Neuronal stem cell (in vitro differentiated cells): Measurements from ENCODE around the gene CENPW.
A peak's percentile ranks its signal among the peaks of the same experiment; 100 is the strongest.

Source experiments
- DNase-seq: peaks from one replicate; pipeline ENCODE4 v3.0.0-alpha.2; 2013; ENCODE audit warnings: low spot score
- H2AFZ ChIP-seq: one replicate; pipeline ENCODE4 v1.6.1; 2013; ENCODE audit warnings: mild to moderate bottlenecking, low read length, inconsistent platforms
- H2AK5ac ChIP-seq: 2 replicates; pipeline ENCODE4 v1.6.1; 2013; ENCODE audit warnings: low read depth, mild to moderate bottlenecking, inconsistent platforms, low read length, moderate library complexity, mixed read lengths
- H2BK120ac ChIP-seq: 2 replicates; pipeline ENCODE4 v1.6.1; 2013; ENCODE audit warnings: low read depth, mild to moderate bottlenecking, inconsistent platforms, low read length, moderate library complexity, mixed read lengths
- H2BK12ac ChIP-seq: one replicate; pipeline ENCODE4 v1.6.1; 2013; ENCODE audit warnings: low read length, inconsistent platforms
- H2BK15ac ChIP-seq: 2 replicates; pipeline ENCODE4 v1.6.1; 2013; ENCODE audit warnings: mild to moderate bottlenecking, low read length, inconsistent platforms, mixed read lengths
- H2BK5ac ChIP-seq: one replicate; pipeline ENCODE4 v1.6.1; 2013; ENCODE audit warnings: inconsistent platforms, mild to moderate bottlenecking, low read length, moderate library complexity
- H3K14ac ChIP-seq: one replicate; pipeline ENCODE4 v1.6.1; 2013; ENCODE audit warnings: low read length, inconsistent platforms
- H3K18ac ChIP-seq: 2 replicates; pipeline ENCODE4 v1.6.1; 2013; ENCODE audit warnings: low read length, inconsistent platforms
- H3K23ac ChIP-seq: 2 replicates; pipeline ENCODE4 v1.6.1; 2013; ENCODE audit warnings: low read depth, mild to moderate bottlenecking, mixed read lengths, low read length, inconsistent platforms; ENCODE audit not compliant: poor library complexity
- H3K27ac ChIP-seq: replicated peaks from 3 replicates; pipeline ENCODE4 v1.5.1; 2013; ENCODE audit warnings: low read length, inconsistent platforms
- H3K27me3 ChIP-seq, 3 experiments: 2 replicates each; pipeline ENCODE4 v1.6.1; 2013; ENCODE audit warnings: low read length in 3 of 3, mild to moderate bottlenecking in 2 of 3, inconsistent platforms in 1 of 3, low read depth in 1 of 3, mixed read lengths in 1 of 3, moderate library complexity in 1 of 3; ENCODE audit not compliant: control insufficient read depth in 3 of 3, insufficient read depth in 3 of 3
- H3K36me3 ChIP-seq, 2 donors: replicated peaks in 1 of 2; 2 replicates each; pipeline ENCODE4 v1.6.1; 2013; ENCODE audit warnings: low read length in 2 of 2; ENCODE audit not compliant: control insufficient read depth in 2 of 2, insufficient read depth in 2 of 2
- H3K4ac ChIP-seq: 2 replicates; pipeline ENCODE4 v1.6.1; 2013; ENCODE audit warnings: inconsistent platforms, mild to moderate bottlenecking, low read length, moderate library complexity
- H3K4me1 ChIP-seq, 2 donors: 1 replicate in 1 of 2; 2 replicates in 1 of 2; pipeline ENCODE4 v1.6.1; 2013; ENCODE audit warnings: low read length in 2 of 2, low read depth in 1 of 2; ENCODE audit not compliant: control insufficient read depth in 2 of 2, insufficient read depth in 1 of 2
- H3K4me2 ChIP-seq: one replicate; pipeline ENCODE4 v1.6.1; 2013; ENCODE audit warnings: mild to moderate bottlenecking, low read length, inconsistent platforms; ENCODE audit not compliant: insufficient read depth, poor library complexity, severe bottlenecking
- H3K4me3 ChIP-seq, 2 donors: 2 replicates each; pipeline ENCODE4 v1.5.1; 2013; ENCODE audit warnings: low read length in 2 of 2, mild to moderate bottlenecking in 2 of 2, inconsistent platforms in 1 of 2, moderate library complexity in 1 of 2
- H3K79me1 ChIP-seq: one replicate; pipeline ENCODE4 v1.6.1; 2013; ENCODE audit warnings: low read depth, mild to moderate bottlenecking, inconsistent platforms, low read length, moderate library complexity
- H3K9ac ChIP-seq: one replicate; pipeline ENCODE4 v1.6.1; 2013; ENCODE audit warnings: mild to moderate bottlenecking, low read depth, low read length, inconsistent platforms; ENCODE audit not compliant: poor library complexity
- H3K9me3 ChIP-seq, 2 donors: replicated peaks in 1 of 2; 2 replicates each; pipeline versions ENCODE3 to v1.6.1; 2013; ENCODE audit warnings: low read length in 2 of 2, mild to moderate bottlenecking in 2 of 2, inconsistent platforms in 1 of 2, low read depth in 1 of 2, mixed read lengths in 1 of 2, moderate library complexity in 1 of 2; ENCODE audit not compliant: control insufficient read depth in 2 of 2, insufficient read depth in 1 of 2
- H4K8ac ChIP-seq: one replicate; pipeline ENCODE4 v1.6.1; 2013; ENCODE audit warnings: low read depth, mild to moderate bottlenecking, inconsistent platforms, low read length, moderate library complexity
- H4K91ac ChIP-seq: one replicate; pipeline ENCODE4 v1.6.1; 2013; ENCODE audit warnings: low read length, low read depth, mild to moderate bottlenecking, inconsistent platforms; ENCODE audit not compliant: poor library complexity
- WGBS, 2 donors: extraction: QIAGEN DNeasy Blood & Tissue Kit; methylation state at CpG; one replicate each; pipeline ENCODE4 v1.1.7; 2013; ENCODE audit warnings: missing lambda C conversion rate in 2 of 2, mixed read lengths in 1 of 2; ENCODE audit not compliant: insufficient read length in 2 of 2, insufficient replicate concordance in 1 of 2; ENCODE audit errors: extremely low coverage in 2 of 2; 5-methylcytosine and 5-hydroxymethylcytosine counted together

Gene CENPW

DNA sequence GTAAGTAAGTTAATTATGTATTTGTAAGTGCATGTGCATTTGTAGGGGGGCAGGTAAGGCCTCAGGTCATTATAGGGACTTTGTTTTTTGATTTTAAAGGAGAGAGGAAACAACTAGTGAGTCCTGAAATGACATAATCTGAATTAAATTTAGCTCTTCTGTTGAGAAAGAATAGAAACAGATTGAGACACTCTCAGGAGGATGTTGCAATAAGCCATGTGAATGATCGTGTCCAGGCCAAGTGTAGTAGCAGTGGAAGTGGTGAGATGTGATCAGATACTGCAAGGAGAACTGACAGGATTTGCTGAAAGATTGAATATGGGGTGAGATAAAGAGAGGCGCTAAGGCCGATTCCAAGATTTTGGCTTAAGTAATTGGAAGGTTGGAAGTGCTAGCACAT lies 2.6 kb upstream of the CENPW start:
- Histone ChIP-seq H3K9me3 (no peaks in the 10 kb centered on the region), H3K9ac (no peak overlapping the region), H2BK120ac (no peak overlapping the region), H2AK5ac (no peak overlapping the region), H3K79me1 (no peaks in the 10 kb centered on the region), H3K36me3 (no peaks in the 10 kb centered on the region), H3K27ac (no peak overlapping the region), H2BK5ac (no peak overlapping the region), H3K14ac (no peak overlapping the region), H3K23ac (no peak overlapping the region), H2BK12ac (no peak overlapping the region), H3K4me2 (no peak overlapping the region), H3K4me3 (no peak overlapping the region), H2BK15ac (no peak overlapping the region), H3K18ac (no peak overlapping the region), H3K27me3 (no peaks in the 10 kb centered on the region), H3K4ac (no peak overlapping the region), H3K4me1 (peaks cover 5% of the 10 kb centered on the region in 2 donors), H4K8ac (no peak overlapping the region), H4K91ac (no peak overlapping the region), H2AFZ (no peak overlapping the region)
- no CpG with 5 or more reads among the region's 3 CpGs for WGBS, 2 donors
- DNase-seq, result no peak

DNA sequence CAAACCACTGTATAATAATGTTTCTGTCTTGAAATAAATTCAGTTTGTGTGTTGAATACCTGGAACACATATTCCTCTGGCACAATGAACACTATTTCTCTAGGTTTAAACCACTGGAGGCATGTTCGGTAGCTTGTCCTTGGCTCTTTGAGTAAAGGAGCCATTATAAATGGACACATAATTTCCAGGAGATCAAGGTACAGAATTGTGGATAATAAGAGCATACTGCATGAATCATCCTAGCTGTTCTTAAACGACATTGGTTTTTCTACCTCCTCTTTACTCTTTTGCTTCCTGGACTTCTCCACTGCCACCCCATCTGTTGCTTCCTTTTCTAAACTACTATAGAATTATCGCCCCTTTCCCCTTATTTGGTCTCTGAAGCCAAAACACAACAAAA lies 1.2 kb downstream of the CENPW start:
- Histone ChIP-seq H4K8ac (no peak overlapping the region), H3K27ac (no peak overlapping the region), H3K14ac (no peak overlapping the region), H3K23ac (no peak overlapping the region), H3K27me3 (no peaks in the 10 kb centered on the region), H3K4me3 (peak overlapping the region in 1 of 2 donors; percentile 74), H3K4me2 (peak overlapping the region; percentile 51), H3K9me3 (no peaks in the 10 kb centered on the region), H2BK15ac (no peak overlapping the region), H2AFZ (peak overlapping the region; percentile 83), H2BK5ac (no peak overlapping the region), H2BK12ac (no peak overlapping the region), H2BK120ac (no peak overlapping the region), H2AK5ac (no peak overlapping the region), H3K18ac (no peak overlapping the region), H4K91ac (no peak overlapping the region), H3K4me1 (peaks cover 5 to 7% of the 10 kb centered on the region in 2 donors), H3K4ac (no peak overlapping the region), H3K36me3 (peaks cover 0 to 4% of the 10 kb centered on the region in 2 donors), H3K79me1 (no peaks in the 10 kb centered on the region), H3K9ac (no peak overlapping the region)
- no CpG with 5 or more reads among the region's 3 CpGs for WGBS, 2 donors
- no peak for DNase-seq

DNA sequence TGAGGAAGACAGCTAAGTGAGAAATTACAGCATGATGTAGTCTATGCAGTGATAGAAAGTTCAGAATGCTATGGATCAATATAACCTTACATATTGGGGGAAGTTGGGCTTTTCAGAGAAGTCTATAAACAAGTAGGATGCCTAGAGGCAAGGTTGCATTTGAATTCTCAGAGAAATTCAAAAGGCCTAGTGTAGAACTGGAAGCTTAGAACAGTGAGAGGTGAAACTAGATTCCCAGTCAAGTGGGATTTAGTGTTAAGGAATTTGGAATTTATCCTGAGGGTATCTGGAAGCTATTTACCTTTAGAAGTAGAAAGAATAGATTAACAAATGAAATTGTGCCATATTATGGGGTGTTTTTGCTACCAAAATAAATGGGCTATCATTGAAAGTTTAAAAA lies 4.3 kb downstream of the CENPW start:
- peaks cover 2 to 34% of the 10 kb centered on the region in 2 donors for H3K36me3 ChIP-seq
- H3K14ac ChIP-seq, result no peak overlapping the region

DNA sequence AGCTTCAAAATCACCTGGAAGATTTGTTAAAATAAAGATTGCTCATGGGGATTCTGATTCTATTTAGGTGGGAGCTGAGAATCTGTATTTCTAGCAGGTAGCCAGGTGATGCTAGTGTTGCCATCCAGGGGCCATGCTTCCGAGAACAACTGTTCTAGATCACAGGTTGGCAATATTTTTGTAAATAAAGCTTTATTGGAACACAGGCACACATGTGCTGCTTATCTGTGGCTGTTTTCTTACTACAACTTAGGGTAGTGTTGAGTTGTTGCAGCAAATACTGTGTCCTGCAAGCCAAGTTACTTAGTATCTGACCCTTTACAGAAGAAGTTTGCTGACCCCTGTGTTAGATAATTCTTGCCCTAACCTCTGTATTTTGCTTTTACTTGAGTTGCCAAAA lies 12.0 kb downstream of the CENPW start:
- Histone ChIP-seq H3K36me3 (peaks cover 2 to 41% of the 10 kb centered on the region in 2 donors), H2BK120ac (no peak overlapping the region), H2BK15ac (no peak overlapping the region), H4K8ac (no peak overlapping the region), H3K9ac (no peak overlapping the region), H3K9me3 (peaks cover 0 to 6% of the 10 kb centered on the region in 2 donors), H3K4me2 (no peak overlapping the region), H3K14ac (no peak overlapping the region), H3K4ac (no peak overlapping the region), H3K4me1 (no peaks in the 10 kb centered on the region), H3K18ac (no peak overlapping the region), H3K27ac (no peak overlapping the region), H2AFZ (no peak overlapping the region), H3K4me3 (no peak overlapping the region), H2AK5ac (no peak overlapping the region), H2BK12ac (no peak overlapping the region), H4K91ac (no peak overlapping the region), H3K79me1 (no peaks in the 10 kb centered on the region), H3K27me3 (no peaks in the 10 kb centered on the region), H3K23ac (no peak overlapping the region), H2BK5ac (no peak overlapping the region)
- DNase-seq, result no peak
- WGBS, 2 donors, result no CpG with 5 or more reads among the region's 1 CpG

More for the DNA sequence above, 4.3 kb downstream of the CENPW start:
- H3K4ac ChIP-seq, result no peak overlapping the region
- no peak overlapping the region for H4K91ac ChIP-seq
- no peak overlapping the region for H2BK12ac ChIP-seq
- H3K79me1 ChIP-seq, result no peaks in the 10 kb centered on the region
- no peak overlapping the region for H2BK5ac ChIP-seq
- H2AFZ ChIP-seq, result no peak overlapping the region
- H3K18ac ChIP-seq, result no peak overlapping the region
- no peak overlapping the region for H2BK15ac ChIP-seq
- no peak for DNase-seq
- no peak overlapping the region for H4K8ac ChIP-seq
- H3K9ac ChIP-seq, result no peak overlapping the region
- H2AK5ac ChIP-seq, result no peak overlapping the region
- H3K23ac ChIP-seq, result no peak overlapping the region
- H3K4me1 ChIP-seq, result peaks cover 5 to 7% of the 10 kb centered on the region in 2 donors
- H3K9me3 ChIP-seq, result no peaks in the 10 kb centered on the region
- H3K4me2 ChIP-seq, result no peak overlapping the region
- no peaks in the 10 kb centered on the region for H3K27me3 ChIP-seq
- no peak overlapping the region for H3K27ac ChIP-seq
- no peak overlapping the region for H3K4me3 ChIP-seq
- no peak overlapping the region for H2BK120ac ChIP-seq
